Amniotic epithelial cell (primary cell): ENCODE measurements around the gene RBM19.

Experiments used
- DNase-seq: peaks from one replicate; pipeline ENCODE4 v3.0.0-alpha.2; 2010; ENCODE audit warnings: low read depth

The RBM19 gene

GRCh38 chr12:113882690-113883089, 83.4 kb downstream of the RBM19 start:
- DNase-seq: no peak

- DNase-seq: no peak
Observed at GRCh38 chr12:113880988-113881962, 84.8 kb downstream of the RBM19 start.

- no peak for DNase-seq
Observed at GRCh38 chr12:113880326-113880725, 85.8 kb downstream of the RBM19 start.

GRCh38 chr12:113879658-113880057, 86.5 kb downstream of the RBM19 start:
- DNase-seq: no peak

- no peak for DNase-seq
Observed at GRCh38 chr12:113877607-113878006, 88.5 kb downstream of the RBM19 start.

GRCh38 chr12:113876160-113876559, 90.0 kb downstream of the RBM19 start:
- DNase-seq: no peak

GRCh38 chr12:113875691-113876090, 90.4 kb downstream of the RBM19 start:
- peak; percentile 20 for DNase-seq

GRCh38 chr12:113874999-113875561, 91.0 kb downstream of the RBM19 start:
- peak; percentile 76 for DNase-seq

- DNase-seq: no peak
Observed at GRCh38 chr12:113874326-113874725, 91.8 kb downstream of the RBM19 start.

- DNase-seq: no peak
Observed at GRCh38 chr12:113873740-113874139, 92.4 kb downstream of the RBM19 start.

GRCh38 chr12:113870890-113871289, 95.2 kb downstream of the RBM19 start:
- no peak for DNase-seq

- no peak for DNase-seq
Observed at GRCh38 chr12:113870035-113870434, 96.1 kb downstream of the RBM19 start.

GRCh38 chr12:113868365-113868764, 97.8 kb downstream of the RBM19 start:
- DNase-seq: no peak

- peak; percentile 37 for DNase-seq
Observed at GRCh38 chr12:113867258-113867657, 98.9 kb downstream of the RBM19 start.

- DNase-seq: no peak
Observed at GRCh38 chr12:113866496-113866895, 99.6 kb downstream of the RBM19 start.

- peak; percentile 45 for DNase-seq
Observed at GRCh38 chr12:113863455-113863845, 102.7 kb downstream of the RBM19 start.

GRCh38 chr12:113862590-113863454, 103.3 kb downstream of the RBM19 start:
- peak; percentile 58 for DNase-seq

- no peak for DNase-seq
Observed at GRCh38 chr12:113861708-113862312, 104.3 kb downstream of the RBM19 start.

- peak; percentile 96 for DNase-seq
Observed at GRCh38 chr12:113860950-113861349, 105.2 kb downstream of the RBM19 start.

- DNase-seq: peak; percentile 9
Observed at GRCh38 chr12:113860059-113860820, 105.9 kb downstream of the RBM19 start.

- DNase-seq: no peak
Observed at GRCh38 chr12:113858841-113859386, 107.2 kb downstream of the RBM19 start.
